Prostate gland (tissue), 2 donors: ENCODE data around the gene PPFIA1. TPM values are rescaled to one million over a fixed set of nuclear protein-coding genes. Genes with fewer than 3 reads are reported as not detected.

Experiments
- DNase-seq: peaks from one replicate; pipeline ENCODE4 v3.0.0-alpha.2; 2019; ENCODE audit warnings: low spot score
- H3K27ac ChIP-seq, 2 donors: fragments of 200-600 bp; sonication (generic); 2 replicates each; pipeline ENCODE4 v1.5.1; 2017 to 2019
- H3K27me3 ChIP-seq: fragments of 200-600 bp; sonication (generic); replicated peaks from 2 replicates; pipeline ENCODE4 v1.5.1; 2019; ENCODE audit not compliant: insufficient read depth
- H3K36me3 ChIP-seq, 2 donors: fragments of 200-600 bp; sonication (generic); 1 replicate in 1 of 2; 2 replicates in 1 of 2; pipeline versions ENCODE4 v1.5.1 to v1.8.1; 2017 to 2019
- H3K4me1 ChIP-seq: fragments of 200-600 bp; sonication (generic); replicated peaks from 2 replicates; pipeline ENCODE4 v1.5.1; 2019
- H3K4me3 ChIP-seq, 2 donors: fragments of 200-600 bp; sonication (generic); 2 replicates each; pipeline ENCODE4 v1.5.1; 2017 to 2019
- H3K9me3 ChIP-seq: fragments of 200-600 bp; sonication (generic); 2 replicates; pipeline ENCODE4 v1.5.1; 2017
- CTCF ChIP-seq, 4 experiments: fragments of 200-600 bp in 2 of 4; fragments of 450-650 bp in 2 of 4; sonication (generic) in 2 of 4; IDR thresholded peaks; 1 replicate in 3 of 4; 2 replicates in 1 of 4; pipeline ENCODE4 v1.5.1; 2016 to 2019; ENCODE audit warnings: antibody characterized with exemption in 4 of 4, mild to moderate bottlenecking in 2 of 4, moderate library complexity in 2 of 4
- POLR2A ChIP-seq: fragments of 450-650 bp; IDR thresholded peaks from one replicate; pipeline ENCODE4 v1.6.1; 2016; ENCODE audit warnings: antibody characterized with exemption, mild to moderate bottlenecking
- POLR2AphosphoS5 ChIP-seq: sonication (generic); formaldehyde crosslinking; IDR thresholded peaks from one replicate; pipeline ENCODE4 v1.6.1; 2017; ENCODE audit warnings: antibody characterized with exemption
- WGBS: methylation state at CpG from one replicate; pipeline ENCODE4 v1.1.5; 2018; 5-methylcytosine and 5-hydroxymethylcytosine counted together
- intact Hi-C: fragments of 100-400 bp; cut with DNase I; formaldehyde crosslinking; loops from one replicate; pipeline ENCODE4 v1.14.2; 2022
- total RNA-seq, 2 donors: library from RNA; depleted of rRNA; stranded (reverse); fragments of >200 nt; gene quantifications; one replicate each; pipeline ENCODE4 v1.1.0, GENCODE V29; 2016

The PPFIA1 gene
- total RNA-seq, 2 donors from 2014 or later: 29.1 to 61.8 TPM

GRCh38 chr11:70431611-70432010 is 161.1 kb downstream of the PPFIA1 start:
- H3K9me3 ChIP-seq: no peaks in the 10 kb centered on the region
- no peak overlapping the region for H3K4me3 ChIP-seq
- no peaks in the 10 kb centered on the region for H3K27me3 ChIP-seq
- no peak overlapping the region for H3K27ac ChIP-seq
- WGBS: 95% methylated on average over 12 of the region's 12 CpGs
- intact Hi-C loops: no loop called here
- TF ChIP-seq POLR2AphosphoS5 (no peak), CTCF (IDR thresholded peaks at IDR 0.05) (no peak), POLR2A (no peak)
- DNase-seq: no peak
- H3K36me3 ChIP-seq: peaks cover 5 to 21% of the 10 kb centered on the region in 2 donors
- peaks cover under 1% of the 10 kb centered on the region for H3K4me1 ChIP-seq

GRCh38 chr11:70432065-70432464 is 161.6 kb downstream of the PPFIA1 start:
- peaks cover 5% of the 10 kb centered on the region for H3K4me1 ChIP-seq
- no peak overlapping the region for H3K27ac ChIP-seq
- 69% methylated on average over 16 of the region's 16 CpGs for WGBS
- TF ChIP-seq CTCF (IDR thresholded peaks at IDR 0.05) (no peak), POLR2A (no peak), POLR2AphosphoS5 (no peak)
- no peaks in the 10 kb centered on the region for H3K9me3 ChIP-seq
- H3K27me3 ChIP-seq: no peaks in the 10 kb centered on the region
- H3K4me3 ChIP-seq: no peak overlapping the region
- intact Hi-C loops: no loop called here
- DNase-seq: no peak
- peaks cover 5 to 21% of the 10 kb centered on the region in 2 donors for H3K36me3 ChIP-seq

GRCh38 chr11:70432580-70432979 is 162.1 kb downstream of the PPFIA1 start:
- H3K36me3 ChIP-seq: peaks cover 5 to 21% of the 10 kb centered on the region in 2 donors
- TF ChIP-seq CTCF (IDR thresholded peaks at IDR 0.05) (no peak), POLR2AphosphoS5 (no peak), POLR2A (no peak)
- intact Hi-C loops: no loop called here
- H3K4me3 ChIP-seq: no peak overlapping the region
- no peak for DNase-seq
- 90% methylated on average over 15 of the region's 15 CpGs for WGBS
- peaks cover 7% of the 10 kb centered on the region for H3K4me1 ChIP-seq
- H3K27me3 ChIP-seq: no peaks in the 10 kb centered on the region
- no peak overlapping the region for H3K27ac ChIP-seq
- H3K9me3 ChIP-seq: no peaks in the 10 kb centered on the region

GRCh38 chr11:70433038-70433437 is 162.5 kb downstream of the PPFIA1 start:
- H3K27me3 ChIP-seq: no peaks in the 10 kb centered on the region
- no peak overlapping the region for H3K27ac ChIP-seq
- no peak overlapping the region for H3K4me3 ChIP-seq
- TF ChIP-seq POLR2A (no peak), CTCF (IDR thresholded peaks at IDR 0.05) (no peak), POLR2AphosphoS5 (no peak)
- 93% methylated on average over 20 of the region's 20 CpGs for WGBS
- peaks cover 5 to 21% of the 10 kb centered on the region in 2 donors for H3K36me3 ChIP-seq
- no peak for DNase-seq
- intact Hi-C loops: no loop called here
- peaks cover 7% of the 10 kb centered on the region for H3K4me1 ChIP-seq
- no peaks in the 10 kb centered on the region for H3K9me3 ChIP-seq

GRCh38 chr11:70433526-70433925 is 163.0 kb downstream of the PPFIA1 start:
- intact Hi-C loops: no loop called here

More at GRCh38 chr11:70433526-70433925, 163.0 kb downstream of the PPFIA1 start:
- no peak overlapping the region for H3K27ac ChIP-seq
- H3K4me3 ChIP-seq: no peak overlapping the region
- no peaks in the 10 kb centered on the region for H3K27me3 ChIP-seq
- H3K9me3 ChIP-seq: no peaks in the 10 kb centered on the region
- TF ChIP-seq POLR2A (no peak), POLR2AphosphoS5 (no peak), CTCF (IDR thresholded peaks at IDR 0.05) (no peak)
- no peak for DNase-seq
- peaks cover 5 to 21% of the 10 kb centered on the region in 2 donors for H3K36me3 ChIP-seq
- H3K4me1 ChIP-seq: peaks cover 7% of the 10 kb centered on the region
- WGBS: 83% methylated on average over 13 of the region's 13 CpGs
